GM21360 (cell line): ENCODE measurements around the gene MPRIP.
A peak's percentile ranks its signal among the peaks of the same experiment; 100 is the strongest.

Source experiments
- ATAC-seq: cut with Tn5 transposase; IDR thresholded peaks from one replicate; pipeline ENCODE4 v1.9.1; 2021; ENCODE audit warnings: mild to moderate bottlenecking, moderate library complexity; ENCODE audit not compliant: unreplicated experiment

MPRIP gene

GRCh38 chr17:17203173-17203730 lies 161.0 kb downstream of the MPRIP start:
- no peak for ATAC-seq

GRCh38 chr17:17204041-17204591 lies 161.9 kb downstream of the MPRIP start:
- no peak for ATAC-seq

- ATAC-seq: no peak
Measured at GRCh38 chr17:17204635-17205231, 162.5 kb downstream of the MPRIP start.

GRCh38 chr17:17205368-17206123 lies 163.3 kb downstream of the MPRIP start:
- peak; percentile 48 for ATAC-seq

- peak; percentile 53 for ATAC-seq
Measured at GRCh38 chr17:17206124-17206912, 164.1 kb downstream of the MPRIP start, which contains the start of gene PLD6. PLD6 (minus strand) TSS chr17:17206333; CDS start chr17:17206286, 47 bp downstream.

GRCh38 chr17:17206913-17207335 lies 164.7 kb downstream of the MPRIP start:
- ATAC-seq: no peak

- ATAC-seq: no peak
Measured at GRCh38 chr17:17207998-17208397, 165.7 kb downstream of the MPRIP start.

- no peak for ATAC-seq
Measured at GRCh38 chr17:17213775-17214174, 171.5 kb downstream of the MPRIP start.

GRCh38 chr17:17214646-17215436 lies 172.6 kb downstream of the MPRIP start:
- no peak for ATAC-seq

GRCh38 chr17:17215575-17215974 lies 173.3 kb downstream of the MPRIP start:
- no peak for ATAC-seq

GRCh38 chr17:17216236-17216635 lies 174.0 kb downstream of the MPRIP start:
- no peak for ATAC-seq

GRCh38 chr17:17216776-17217175 lies 174.5 kb downstream of the MPRIP start:
- ATAC-seq: no peak

- ATAC-seq: no peak
Measured at GRCh38 chr17:17217995-17218394, 175.7 kb downstream of the MPRIP start.

- ATAC-seq: no peak
Measured at GRCh38 chr17:17220529-17220928, 178.3 kb downstream of the MPRIP start.

GRCh38 chr17:17221329-17221728 lies 179.1 kb downstream of the MPRIP start:
- ATAC-seq: no peak

GRCh38 chr17:17223736-17224135 lies 181.5 kb downstream of the MPRIP start:
- no peak for ATAC-seq

GRCh38 chr17:17224137-17224536 lies 181.9 kb downstream of the MPRIP start:
- no peak for ATAC-seq

GRCh38 chr17:17225901-17226300 lies 183.6 kb downstream of the MPRIP start:
- ATAC-seq: no peak

- no peak for ATAC-seq
Measured at GRCh38 chr17:17226451-17227265, 184.4 kb downstream of the MPRIP start.
